ES-I3 (cell line): Measurements from ENCODE around the gene CNGA4.
"Not testable (repeated sequence)": the region's sequence is repeated elsewhere in the genome, so short reads cannot be mapped to it uniquely, and the experiment has no call there.

Source experiments
- H3K36me3 ChIP-seq: 2 replicates; pipeline ENCODE4 v1.6.1; 2013; ENCODE audit warnings: mild to moderate bottlenecking, low read length, control low read depth, moderate library complexity; ENCODE audit not compliant: insufficient read depth
- H3K4me1 ChIP-seq: 2 replicates; pipeline ENCODE4 v1.6.1; 2013; ENCODE audit warnings: mild to moderate bottlenecking, control low read depth, low read length; ENCODE audit not compliant: insufficient read depth
- H3K9ac ChIP-seq: 2 replicates; pipeline ENCODE4 v1.6.1; 2013; ENCODE audit warnings: low read depth, mild to moderate bottlenecking, low read length, moderate library complexity
- H3K9me3 ChIP-seq: 2 replicates; pipeline ENCODE4 v1.6.1; 2013; ENCODE audit warnings: mild to moderate bottlenecking, low read length, moderate library complexity; ENCODE audit not compliant: control insufficient read depth, insufficient read depth

CNGA4 gene

GRCh38 chr11:6237266-6237665 is 1.6 kb upstream of the CNGA4 start:
- Histone ChIP-seq H3K9me3 (no peaks in the 10 kb centered on the region), H3K36me3 (no peaks in the 10 kb centered on the region), H3K9ac (no peak overlapping the region), H3K4me1 (no peaks in the 10 kb centered on the region; the same call in 1 of the 2 replicates)

GRCh38 chr11:6237761-6238302 is 1.1 kb upstream of the CNGA4 start:
- Histone ChIP-seq H3K4me1 (no peaks in the 10 kb centered on the region; the same call in 1 of the 2 replicates), H3K9me3 (no peaks in the 10 kb centered on the region), H3K36me3 (no peaks in the 10 kb centered on the region), H3K9ac (no peak overlapping the region)

GRCh38 chr11:6240139-6240538 is 1.2 kb downstream of the CNGA4 start:
- Histone ChIP-seq H3K9me3 (no peaks in the 10 kb centered on the region), H3K9ac (no peak overlapping the region), H3K4me1 (no peaks in the 10 kb centered on the region), H3K36me3 (no peaks in the 10 kb centered on the region)

- Histone ChIP-seq H3K9ac (no peak overlapping the region), H3K4me1 (no peaks in the 10 kb centered on the region), H3K36me3 (no peaks in the 10 kb centered on the region), H3K9me3 (no peaks in the 10 kb centered on the region)
Measured at GRCh38 chr11:6240781-6241180, 1.9 kb downstream of the CNGA4 start.

GRCh38 chr11:6241316-6241715 is 2.4 kb downstream of the CNGA4 start:
- no peaks in the 10 kb centered on the region for H3K9me3 ChIP-seq
- H3K4me1 ChIP-seq: no peaks in the 10 kb centered on the region
- H3K9ac ChIP-seq: no peak overlapping the region
- H3K36me3 ChIP-seq: no peaks in the 10 kb centered on the region

GRCh38 chr11:6245536-6245935 is 6.6 kb downstream of the CNGA4 start:
- Histone ChIP-seq H3K9ac (no peak overlapping the region), H3K36me3 (no peaks in the 10 kb centered on the region), H3K4me1 (no peaks in the 10 kb centered on the region), H3K9me3 (no peaks in the 10 kb centered on the region)

GRCh38 chr11:6248248-6248647 is 9.4 kb downstream of the CNGA4 start:
- Histone ChIP-seq H3K36me3 (no peaks in the 10 kb centered on the region), H3K9me3 (no peaks in the 10 kb centered on the region), H3K4me1 (peaks cover 4% of the 10 kb centered on the region; the same call in 1 of the 2 replicates), H3K9ac (no peak overlapping the region)

GRCh38 chr11:6248897-6249296 is 10.0 kb downstream of the CNGA4 start:
- not testable (repeated sequence) for H3K36me3 ChIP-seq, H3K9ac ChIP-seq, H3K4me1 ChIP-seq, H3K9me3 ChIP-seq

- no peaks in the 10 kb centered on the region for H3K36me3 ChIP-seq
- peaks cover 4% of the 10 kb centered on the region; the same call in 1 of the 2 replicates for H3K4me1 ChIP-seq
- no peak overlapping the region for H3K9ac ChIP-seq
- no peaks in the 10 kb centered on the region for H3K9me3 ChIP-seq
Measured at GRCh38 chr11:6249770-6250555, 11.1 kb downstream of the CNGA4 start.

GRCh38 chr11:6251120-6251733 is 12.3 kb downstream of the CNGA4 start:
- Histone ChIP-seq H3K9me3 (no peaks in the 10 kb centered on the region), H3K9ac (no peak overlapping the region), H3K36me3 (no peaks in the 10 kb centered on the region), H3K4me1 (peaks cover 4% of the 10 kb centered on the region; the same call in 1 of the 2 replicates)

GRCh38 chr11:6251990-6252473 is 13.1 kb downstream of the CNGA4 start:
- peaks cover 4% of the 10 kb centered on the region; the same call in 1 of the 2 replicates for H3K4me1 ChIP-seq
- H3K36me3 ChIP-seq: no peaks in the 10 kb centered on the region
- no peaks in the 10 kb centered on the region for H3K9me3 ChIP-seq
- no peak overlapping the region for H3K9ac ChIP-seq

- H3K4me1 ChIP-seq: peaks cover 4% of the 10 kb centered on the region; the same call in 1 of the 2 replicates
- no peak overlapping the region for H3K9ac ChIP-seq
- H3K9me3 ChIP-seq: no peaks in the 10 kb centered on the region
- H3K36me3 ChIP-seq: no peaks in the 10 kb centered on the region
Measured at GRCh38 chr11:6253197-6253596, 14.3 kb downstream of the CNGA4 start.

GRCh38 chr11:6258141-6258540 is 19.3 kb downstream of the CNGA4 start:
- no peaks in the 10 kb centered on the region for H3K4me1 ChIP-seq
- H3K9me3 ChIP-seq: no peaks in the 10 kb centered on the region
- no peaks in the 10 kb centered on the region for H3K36me3 ChIP-seq
- no peak overlapping the region for H3K9ac ChIP-seq

GRCh38 chr11:6258571-6259081 is 19.7 kb downstream of the CNGA4 start:
- H3K9me3 ChIP-seq: no peaks in the 10 kb centered on the region
- H3K4me1 ChIP-seq: no peaks in the 10 kb centered on the region
- H3K9ac ChIP-seq: peak overlapping the region; percentile 63; the same call in 1 of the 2 replicates
- H3K36me3 ChIP-seq: no peaks in the 10 kb centered on the region
